Esophagus squamous epithelium (tissue), 4 donors: ENCODE results near the gene ZNF417.

Experiments used
- POLR2A ChIP-seq, 4 donors: fragments of 450-650 bp; IDR thresholded peaks; one replicate each; pipeline ENCODE4 v1.6.1; 2017; ENCODE audit warnings: antibody characterized with exemption in 4 of 4, mild to moderate bottlenecking in 4 of 4, moderate library complexity in 3 of 4
- TF ChIP-seq, protein P1 (sequence below), 6 experiments: fragments of 450-650 bp in 4 of 6; fragments of 200-600 bp in 2 of 6; sonication (generic) in 2 of 6; IDR thresholded peaks; one replicate each; pipeline ENCODE4 v1.5.1; 2016 to 2019; ENCODE audit warnings: antibody characterized with exemption in 6 of 6, mild to moderate bottlenecking in 4 of 6, moderate library complexity in 4 of 6

DNA sequence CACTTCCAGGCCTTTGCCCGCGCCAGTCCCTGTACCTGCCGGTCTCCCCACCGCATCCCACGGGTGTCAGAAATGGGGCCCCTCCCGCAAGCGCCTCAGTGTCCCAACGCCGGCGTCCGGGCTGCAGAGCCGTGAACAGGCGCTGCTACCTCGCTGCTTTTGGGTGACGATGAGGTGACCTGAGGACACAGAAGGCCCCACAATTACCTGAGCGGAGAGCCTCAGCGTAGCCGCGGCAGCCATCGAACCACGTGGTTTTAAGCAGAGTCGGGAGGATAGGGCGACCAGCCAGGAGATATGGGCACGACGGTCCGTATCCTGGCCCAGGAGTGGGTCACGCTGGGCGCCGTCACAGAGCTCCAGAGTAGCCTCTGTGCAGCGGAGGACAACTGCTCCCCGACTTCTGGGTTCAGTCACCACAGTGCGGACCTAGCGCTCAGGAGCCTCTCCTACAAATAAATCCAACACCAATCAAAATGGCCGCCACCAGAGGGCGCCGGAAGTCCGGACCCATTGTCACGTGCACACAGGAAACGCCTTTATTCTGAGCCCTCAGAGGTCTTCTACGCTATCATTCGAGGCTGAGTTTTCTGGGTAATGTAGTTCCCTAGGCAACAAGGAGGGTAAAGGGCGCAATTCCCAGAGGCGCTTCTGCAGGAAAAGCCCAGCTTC is 27.7 kb downstream of the ZNF417 start, which contains the start of gene ZNF814:
- TF ChIP-seq, protein P1, sequence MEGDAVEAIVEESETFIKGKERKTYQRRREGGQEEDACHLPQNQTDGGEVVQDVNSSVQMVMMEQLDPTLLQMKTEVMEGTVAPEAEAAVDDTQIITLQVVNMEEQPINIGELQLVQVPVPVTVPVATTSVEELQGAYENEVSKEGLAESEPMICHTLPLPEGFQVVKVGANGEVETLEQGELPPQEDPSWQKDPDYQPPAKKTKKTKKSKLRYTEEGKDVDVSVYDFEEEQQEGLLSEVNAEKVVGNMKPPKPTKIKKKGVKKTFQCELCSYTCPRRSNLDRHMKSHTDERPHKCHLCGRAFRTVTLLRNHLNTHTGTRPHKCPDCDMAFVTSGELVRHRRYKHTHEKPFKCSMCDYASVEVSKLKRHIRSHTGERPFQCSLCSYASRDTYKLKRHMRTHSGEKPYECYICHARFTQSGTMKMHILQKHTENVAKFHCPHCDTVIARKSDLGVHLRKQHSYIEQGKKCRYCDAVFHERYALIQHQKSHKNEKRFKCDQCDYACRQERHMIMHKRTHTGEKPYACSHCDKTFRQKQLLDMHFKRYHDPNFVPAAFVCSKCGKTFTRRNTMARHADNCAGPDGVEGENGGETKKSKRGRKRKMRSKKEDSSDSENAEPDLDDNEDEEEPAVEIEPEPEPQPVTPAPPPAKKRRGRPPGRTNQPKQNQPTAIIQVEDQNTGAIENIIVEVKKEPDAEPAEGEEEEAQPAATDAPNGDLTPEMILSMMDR (IDR thresholded peaks at IDR 0.05) = peak in 3 of 6 experiments; percentile 5 to 44 (median 30)
- TF ChIP-seq POLR2A (IDR thresholded peaks at IDR 0.05) = no peak
